OCI-LY3 (cell line): Measurements from ENCODE around the gene TRRAP.

Source experiments
- CTCF ChIP-seq: fragments of 200-600, 300-600 bp; sonication (generic); IDR thresholded peaks from 2 replicates; pipeline ENCODE4 v1.5.1; 2014; ENCODE audit warnings: antibody characterized with exemption, low read length, low read depth
- EZH2phosphoT487 ChIP-seq: fragments of 200-600 bp; shearing (Covaris generic); IDR thresholded peaks from 2 replicates; pipeline ENCODE4 v1.6.1; 2018; ENCODE audit warnings: antibody characterized with exemption, mixed run types, low read depth

DNA sequence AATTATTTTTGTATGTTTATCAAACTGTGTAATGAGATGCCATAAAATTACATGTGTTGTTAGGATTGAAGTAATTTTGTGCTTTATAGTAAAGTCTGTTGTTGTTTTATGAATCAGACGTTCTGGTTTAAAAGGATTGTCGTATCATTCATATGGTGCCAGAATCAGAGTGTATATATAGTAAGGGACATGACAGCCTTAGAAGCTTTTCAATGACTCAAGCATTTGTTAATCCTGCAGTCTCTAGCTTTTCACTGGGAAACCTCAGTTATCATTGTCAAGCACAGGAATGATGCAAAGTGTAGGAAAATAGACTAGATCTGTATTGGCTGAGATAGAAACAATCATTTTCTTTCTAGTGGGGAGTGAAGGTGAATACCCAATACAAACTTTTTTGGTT, 57.5 kb downstream of the TRRAP start:
- TF ChIP-seq CTCF (no peak), EZH2phosphoT487 (no peak)
